Measurements from ENCODE around the gene IL22RA2.

DNA sequence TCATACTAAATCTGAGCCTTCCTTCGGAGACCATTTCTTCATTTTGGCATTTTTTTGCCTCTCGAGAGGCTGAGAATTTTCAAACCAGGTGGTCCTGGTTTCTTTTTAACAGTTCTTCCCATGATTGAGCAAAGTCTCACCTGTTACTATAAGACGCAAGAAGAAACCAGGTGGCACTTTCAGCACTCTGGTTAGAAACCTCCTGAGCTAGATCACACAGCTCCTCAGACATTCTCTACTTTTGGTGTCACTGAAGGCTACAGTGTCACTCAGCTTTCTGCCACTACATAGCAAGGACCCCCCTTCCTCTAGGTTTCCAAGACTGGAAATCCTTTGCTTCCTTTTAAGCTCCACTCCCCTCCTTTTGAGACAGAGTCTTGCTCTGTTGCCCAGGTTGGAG lies 38.5 kb upstream of the IL22RA2 start:
- TF ChIP-seq POLR2A (IDR thresholded peaks at IDR 0.05): no peak
- TF ChIP-seq, protein P1, sequence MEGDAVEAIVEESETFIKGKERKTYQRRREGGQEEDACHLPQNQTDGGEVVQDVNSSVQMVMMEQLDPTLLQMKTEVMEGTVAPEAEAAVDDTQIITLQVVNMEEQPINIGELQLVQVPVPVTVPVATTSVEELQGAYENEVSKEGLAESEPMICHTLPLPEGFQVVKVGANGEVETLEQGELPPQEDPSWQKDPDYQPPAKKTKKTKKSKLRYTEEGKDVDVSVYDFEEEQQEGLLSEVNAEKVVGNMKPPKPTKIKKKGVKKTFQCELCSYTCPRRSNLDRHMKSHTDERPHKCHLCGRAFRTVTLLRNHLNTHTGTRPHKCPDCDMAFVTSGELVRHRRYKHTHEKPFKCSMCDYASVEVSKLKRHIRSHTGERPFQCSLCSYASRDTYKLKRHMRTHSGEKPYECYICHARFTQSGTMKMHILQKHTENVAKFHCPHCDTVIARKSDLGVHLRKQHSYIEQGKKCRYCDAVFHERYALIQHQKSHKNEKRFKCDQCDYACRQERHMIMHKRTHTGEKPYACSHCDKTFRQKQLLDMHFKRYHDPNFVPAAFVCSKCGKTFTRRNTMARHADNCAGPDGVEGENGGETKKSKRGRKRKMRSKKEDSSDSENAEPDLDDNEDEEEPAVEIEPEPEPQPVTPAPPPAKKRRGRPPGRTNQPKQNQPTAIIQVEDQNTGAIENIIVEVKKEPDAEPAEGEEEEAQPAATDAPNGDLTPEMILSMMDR (IDR thresholded peaks at IDR 0.05): no peak
